HCT116 (cell line): ENCODE measurements around the gene STK39. TPM values are rescaled to one million over a fixed set of nuclear protein-coding genes. Genes with fewer than 3 reads are reported as not detected.

Experiments
- ATAC-seq: fragments of 200-7000 bp; cut with Tn5 transposase; 2 replicates; pipeline ENCODE4 v1.9.1; 2020; ENCODE audit warnings: mild to moderate bottlenecking, moderate library complexity
- BruUV-seq: library from RNA; stranded (reverse); fragments of 400-500 nt; replicated peaks from 2 replicates; lab custom pipeline; 2021; lab: Mats Ljungman, UMichigan
- CTCF ChIA-PET: fragments of 300-600 bp; sonication (Branson Sonifier 250); formaldehyde crosslinking; loops from one replicate; lab custom pipeline; 2021; ENCODE audit warnings: antibody characterized with exemption; lab: Charles Lee
- POLR2A ChIA-PET: fragments of 300-600, 350-600 bp; sonication (Branson Sonifier 250); formaldehyde crosslinking; loops from one replicate; lab custom pipeline; 2021; ENCODE audit warnings: antibody characterized with exemption; lab: Charles Lee
- RAD21 ChIA-PET, 2 experiments: fragments of 300-600 bp; sonication (Branson Sonifier 250); formaldehyde crosslinking; loops; one replicate each; lab custom pipeline; 2023; ENCODE audit warnings: low total read pairs in 2 of 2; ENCODE audit not compliant: uncharacterized antibody in 2 of 2, unreplicated experiment in 2 of 2, low non-redundant PET in 1 of 2; lab: Charles Lee
- DNase-seq: peaks from one replicate; pipeline ENCODE4 v3.0.0-alpha.2; 2010; ENCODE audit warnings: low read depth, low spot score
- H2AFZ ChIP-seq: fragments of 200-600 bp; shearing (Covaris generic), sonication (generic); 2 replicates; pipeline ENCODE4 v1.6.1; 2017; ENCODE audit warnings: low read depth, mixed run types, mixed read lengths, antibody characterized with exemption, low read length; ENCODE audit not compliant: poor library complexity, severe bottlenecking
- H3K27ac ChIP-seq: 2 replicates; pipeline ENCODE4 v1.5.1; 2012; ENCODE audit warnings: low read depth, low read length
- H3K27me3 ChIP-seq: fragments of 200-600 bp; sonication (generic); 2 replicates; pipeline ENCODE4 v1.6.1; 2016; ENCODE audit warnings: mixed run types, low read length, mixed read lengths; ENCODE audit not compliant: insufficient read depth
- H3K36me3 ChIP-seq, 2 experiments: fragments of 200-500 bp in 1 of 2; fragments of 200-600 bp in 1 of 2; sonication (Bioruptor generic) in 1 of 2; sonication (generic) in 1 of 2; 2 replicates each; pipeline versions ENCODE4 v1.5.1 to v1.6.1; 2014 to 2016; ENCODE audit warnings: low read length in 2 of 2, inconsistent platforms in 1 of 2, mixed read lengths in 1 of 2, mixed run types in 1 of 2; ENCODE audit not compliant: insufficient read depth in 2 of 2, control insufficient read depth in 1 of 2
- H3K4me1 ChIP-seq, 2 experiments: fragments of 200-600 bp in 1 of 2; sonication (generic) in 1 of 2; 2 replicates each; pipeline versions ENCODE4 v1.5.1 to v1.6.1; 2012 to 2017; ENCODE audit warnings: low read length in 2 of 2, inconsistent platforms in 1 of 2, mild to moderate bottlenecking in 1 of 2, mixed read lengths in 1 of 2, mixed run types in 1 of 2, moderate library complexity in 1 of 2; ENCODE audit not compliant: insufficient read depth in 2 of 2, control insufficient read depth in 1 of 2
- H3K4me2 ChIP-seq: fragments of 200-600 bp; sonication (generic); 2 replicates; pipeline ENCODE4 v1.6.1; 2017; ENCODE audit warnings: mixed run types, low read length, mixed read lengths
- H3K4me3 ChIP-seq, 2 experiments: fragments of 200-600 bp in 1 of 2; sonication (generic) in 1 of 2; replicated peaks in 1 of 2; 2 replicates each; pipeline ENCODE4 v1.5.1; 2011 to 2016; ENCODE audit warnings: low read length in 2 of 2, control low read depth in 1 of 2, low read depth in 1 of 2, mild to moderate bottlenecking in 1 of 2, mixed read lengths in 1 of 2, mixed run types in 1 of 2
- H3K79me2 ChIP-seq: fragments of 200-600 bp; sonication (generic); 2 replicates; pipeline ENCODE4 v1.6.1; 2017; ENCODE audit warnings: mild to moderate bottlenecking, mixed run types, low read length, moderate library complexity, mixed read lengths; ENCODE audit not compliant: insufficient read depth
- H3K9ac ChIP-seq: fragments of 200-600 bp; sonication (generic); 2 replicates; pipeline ENCODE4 v1.6.1; 2016; ENCODE audit warnings: low read length, mixed read lengths
- H3K9me2 ChIP-seq: fragments of 200-600 bp; sonication (generic), shearing (Covaris generic); 2 replicates; pipeline ENCODE4 v1.6.1; 2017; ENCODE audit warnings: mixed run types, mild to moderate bottlenecking, moderate library complexity; ENCODE audit not compliant: insufficient read depth
- H3K9me3 ChIP-seq, 2 experiments: fragments of 200-500 bp in 1 of 2; fragments of 200-600 bp in 1 of 2; sonication (Bioruptor generic) in 1 of 2; sonication (generic) in 1 of 2; 2 replicates each; pipeline ENCODE4 v1.6.1; 2014 to 2017; ENCODE audit warnings: low read length in 2 of 2, mixed read lengths in 2 of 2, inconsistent platforms in 1 of 2, low read depth in 1 of 2, mild to moderate bottlenecking in 1 of 2, mixed run types in 1 of 2, moderate library complexity in 1 of 2; ENCODE audit not compliant: control insufficient read depth in 1 of 2, insufficient read depth in 1 of 2
- H4K20me1 ChIP-seq: fragments of 200-600 bp; sonication (generic), shearing (Covaris generic); 2 replicates; pipeline ENCODE4 v1.6.1; 2017; ENCODE audit warnings: mixed run types, mild to moderate bottlenecking, moderate library complexity; ENCODE audit not compliant: insufficient read depth
- ATF3 ChIP-seq: IDR thresholded peaks from 2 replicates; pipeline ENCODE4 v1.6.1; 2012
- CBX3 ChIP-seq: IDR thresholded peaks from 2 replicates; pipeline ENCODE4 v1.6.1; 2012; ENCODE audit warnings: low read depth
- CEBPB ChIP-seq: IDR thresholded peaks from 2 replicates; pipeline ENCODE4 v1.6.1; 2012; ENCODE audit warnings: low read depth
- EZH2 ChIP-seq: fragments of 200-600 bp; sonication (generic); IDR thresholded peaks from 2 replicates; pipeline ENCODE4 v1.6.1; 2017; ENCODE audit warnings: antibody characterized with exemption, mixed run types
- EZH2phosphoT487 ChIP-seq: fragments of 200-600 bp; IDR thresholded peaks from 2 replicates; pipeline ENCODE4 v1.6.1; 2018; ENCODE audit warnings: antibody characterized with exemption, borderline replicate concordance
- JUND ChIP-seq: IDR thresholded peaks from 2 replicates; pipeline ENCODE4 v1.6.1; 2012
- MAX ChIP-seq: IDR thresholded peaks from 2 replicates; pipeline ENCODE4 v1.6.1; 2012
- POLR2A ChIP-seq: IDR thresholded peaks from 2 replicates; pipeline ENCODE4 v1.7.0; 2011; ENCODE audit warnings: borderline replicate concordance; ENCODE audit not compliant: insufficient read depth, insufficient read length; ENCODE audit errors: extremely low read depth
- POLR2AphosphoS5 ChIP-seq: IDR thresholded peaks from 2 replicates; pipeline ENCODE4 v1.6.1; 2011; ENCODE audit warnings: mild to moderate bottlenecking, low read depth, low read length, moderate library complexity
- RAD21 ChIP-seq: IDR thresholded peaks from 2 replicates; pipeline ENCODE4 v1.6.1; 2012; ENCODE audit warnings: low read depth, mild to moderate bottlenecking
- REST ChIP-seq: IDR thresholded peaks from 2 replicates; pipeline ENCODE4 v1.6.1; 2012; ENCODE audit warnings: low read depth
- SIN3A ChIP-seq: IDR thresholded peaks from 2 replicates; pipeline ENCODE4 v1.6.1; 2012; ENCODE audit warnings: low read depth
- SRF ChIP-seq: IDR thresholded peaks from 2 replicates; pipeline ENCODE4 v1.6.1; 2012; ENCODE audit warnings: low read depth
- TCF7L2 ChIP-seq: IDR thresholded peaks from 2 replicates; pipeline ENCODE4 v1.7.0; 2011; ENCODE audit warnings: borderline replicate concordance, inconsistent platforms; ENCODE audit not compliant: insufficient read depth, insufficient read length; ENCODE audit errors: extremely low read depth
- ZBTB33 ChIP-seq: IDR thresholded peaks from 2 replicates; pipeline ENCODE4 v1.6.1; 2011; ENCODE audit warnings: mild to moderate bottlenecking, low read length, moderate library complexity; ENCODE audit not compliant: insufficient replicate concordance; ENCODE audit errors: extremely low read depth
- ZNF274 ChIP-seq: fragments of 200-500 bp; sonication (Bioruptor generic); IDR thresholded peaks from 2 replicates; pipeline ENCODE4 v1.6.1; 2014; ENCODE audit warnings: mild to moderate bottlenecking, low read depth, low read length, inconsistent platforms
- intact Hi-C: fragments of 100-400 bp; cut with micrococcal nuclease; formaldehyde crosslinking; loops from 2 replicates; pipeline ENCODE4 v1.10.0; 2022
- total RNA-seq: library from RNA; stranded (reverse); gene quantifications from one replicate; pipeline ENCODE4 v1.2.1, GENCODE V29; 2021; ENCODE audit not compliant: unreplicated experiment

The STK39 gene
- total RNA-seq, 1 experiment from 2014 or later = 118 TPM

GRCh38 chr2:167957662-167958061 lies 289.7 kb downstream of the STK39 start:
- H3K36me3 ChIP-seq = peaks cover 0 to 6% of the 10 kb centered on the region in 2 experiments; a peak in 1 of 4 replicates
- H3K9me2 ChIP-seq = no peaks in the 10 kb centered on the region
- no peak overlapping the region for H3K9ac ChIP-seq
- no peak overlapping the region for H3K27ac ChIP-seq
- CTCF ChIA-PET = no interaction called here
- no peaks in the 10 kb centered on the region for H3K27me3 ChIP-seq
- H3K4me1 ChIP-seq = no peaks in the 10 kb centered on the region
- TF ChIP-seq JUND (no peak), RAD21 (no peak), REST (no peak), TCF7L2 (no peak), POLR2A (no peak), ATF3 (no peak), SRF (no peak), POLR2AphosphoS5 (no peak), SIN3A (no peak), ZBTB33 (no peak), CEBPB (no peak), EZH2phosphoT487 (no peak), MAX (no peak), ZNF274 (no peak), CBX3 (no peak), EZH2 (no peak)
- TF ChIP-seq, all 23 proteins: peak for 0
- H2AFZ ChIP-seq = no peak overlapping the region
- BruUV-seq = no TSS peak
- intact Hi-C loops = no loop called here
- H3K4me2 ChIP-seq = no peak overlapping the region
- ATAC-seq (no peak), DNase-seq (no peak)
- POLR2A ChIA-PET = no interaction called here
- no peaks in the 10 kb centered on the region for H3K9me3 ChIP-seq
- H3K79me2 ChIP-seq = no peaks in the 10 kb centered on the region
- no peak overlapping the region for H3K4me3 ChIP-seq
- RAD21 ChIA-PET = no interaction called here
- no peaks in the 10 kb centered on the region for H4K20me1 ChIP-seq
